Central memory CD8-positive, alpha-beta T cell (primary cell): ENCODE measurements around the gene SQOR.

Experiments
- ATAC-seq: fragments of 150-1000 bp; cut with Tn5 transposase; replicated peaks from 2 replicates; pipeline ENCODE4 v1.10.0; 2022; ENCODE audit warnings: mild to moderate bottlenecking, moderate FRiP score, moderate number of reproducible peaks; ENCODE audit not compliant: poor library complexity, severe bottlenecking; ENCODE audit errors: extremely low read depth
- DNase-seq, 2 donors: peaks; one replicate each; pipeline ENCODE4 v3.0.0; 2021; ENCODE audit warnings: low spot score in 2 of 2
- H3K27ac Mint-ChIP-seq: one replicate; pipeline ENCODE4 v1.8.0; 2022; ENCODE audit warnings: low read depth, mild to moderate bottlenecking, moderate library complexity, mixed read lengths
- H3K27me3 Mint-ChIP-seq: one replicate; pipeline ENCODE4 v1.8.0; 2022; ENCODE audit warnings: mixed read lengths
- H3K36me3 Mint-ChIP-seq: one replicate; pipeline ENCODE4 v1.8.0; 2022; ENCODE audit warnings: mild to moderate bottlenecking, moderate library complexity, mixed read lengths; ENCODE audit not compliant: insufficient read depth
- H3K4me1 Mint-ChIP-seq: one replicate; pipeline ENCODE4 v1.8.0; 2022; ENCODE audit warnings: mixed read lengths
- H3K4me3 Mint-ChIP-seq: one replicate; pipeline ENCODE4 v1.8.0; 2022; ENCODE audit warnings: mild to moderate bottlenecking, moderate library complexity, mixed read lengths
- H3K9me3 Mint-ChIP-seq: one replicate; pipeline ENCODE4 v1.8.0; 2022; ENCODE audit warnings: mixed read lengths

SQOR gene

GRCh38 chr15:45705510-45706473 lies 71.0 kb downstream of the SQOR start:
- H3K4me3 Mint-ChIP-seq, result peak overlapping the region; percentile 82
- DNase-seq (peak; percentile 38 to 49), ATAC-seq (peak; percentile 88)
- H3K36me3 Mint-ChIP-seq, result peaks cover 5% of the 10 kb centered on the region
- H3K4me1 Mint-ChIP-seq, result peaks cover 16% of the 10 kb centered on the region
- no peaks in the 10 kb centered on the region for H3K9me3 Mint-ChIP-seq
- H3K27me3 Mint-ChIP-seq, result no peaks in the 10 kb centered on the region
- H3K27ac Mint-ChIP-seq, result peak overlapping the region; percentile 6

GRCh38 chr15:45710657-45711056 lies 75.8 kb downstream of the SQOR start:
- H3K27me3 Mint-ChIP-seq, result peaks cover 34% of the 10 kb centered on the region
- no peak for DNase-seq
- no peak overlapping the region for H3K27ac Mint-ChIP-seq
- no peak for ATAC-seq
- H3K36me3 Mint-ChIP-seq, result no peaks in the 10 kb centered on the region
- peaks cover 4% of the 10 kb centered on the region for H3K4me1 Mint-ChIP-seq
- H3K9me3 Mint-ChIP-seq, result no peaks in the 10 kb centered on the region
- H3K4me3 Mint-ChIP-seq, result no peak overlapping the region

GRCh38 chr15:45714590-45715488 lies 80.0 kb downstream of the SQOR start:
- DNase-seq (no peak), ATAC-seq (no peak)
- Mint-ChIP-seq H3K27ac (no peak overlapping the region), H3K4me1 (no peaks in the 10 kb centered on the region), H3K4me3 (no peak overlapping the region), H3K9me3 (no peaks in the 10 kb centered on the region), H3K36me3 (no peaks in the 10 kb centered on the region), H3K27me3 (peaks cover 44% of the 10 kb centered on the region)

- DNase-seq (no peak), ATAC-seq (no peak)
- Mint-ChIP-seq H3K36me3 (no peaks in the 10 kb centered on the region), H3K9me3 (no peaks in the 10 kb centered on the region), H3K27me3 (peaks cover 51% of the 10 kb centered on the region), H3K4me3 (no peak overlapping the region), H3K27ac (no peak overlapping the region), H3K4me1 (no peaks in the 10 kb centered on the region)
These were observed 80.7 kb downstream of the SQOR start for GRCh38 chr15:45715528-45715927.

- peaks cover 2% of the 10 kb centered on the region for H3K36me3 Mint-ChIP-seq
- no peaks in the 10 kb centered on the region for H3K9me3 Mint-ChIP-seq
- DNase-seq (no peak), ATAC-seq (no peak)
- no peak overlapping the region for H3K4me3 Mint-ChIP-seq
- peaks cover 38% of the 10 kb centered on the region for H3K27me3 Mint-ChIP-seq
- H3K4me1 Mint-ChIP-seq, result no peaks in the 10 kb centered on the region
- H3K27ac Mint-ChIP-seq, result no peak overlapping the region
These were observed 84.7 kb downstream of the SQOR start for GRCh38 chr15:45719490-45719889.

GRCh38 chr15:45720183-45720582 lies 85.4 kb downstream of the SQOR start:
- ATAC-seq (no peak), DNase-seq (no peak)
- Mint-ChIP-seq H3K4me1 (no peaks in the 10 kb centered on the region), H3K27ac (no peak overlapping the region), H3K27me3 (peaks cover 35% of the 10 kb centered on the region), H3K4me3 (no peak overlapping the region), H3K36me3 (peaks cover 2% of the 10 kb centered on the region), H3K9me3 (no peaks in the 10 kb centered on the region)

- no peak for ATAC-seq
- DNase-seq, result no peak
- Mint-ChIP-seq H3K4me1 (no peaks in the 10 kb centered on the region), H3K36me3 (no peaks in the 10 kb centered on the region), H3K4me3 (no peak overlapping the region), H3K27ac (no peak overlapping the region), H3K27me3 (peaks cover 59% of the 10 kb centered on the region), H3K9me3 (no peaks in the 10 kb centered on the region)
These were observed 93.8 kb downstream of the SQOR start for GRCh38 chr15:45728641-45729040.

GRCh38 chr15:45729141-45729540 lies 94.3 kb downstream of the SQOR start:
- H3K36me3 Mint-ChIP-seq, result no peaks in the 10 kb centered on the region
- ATAC-seq, result no peak
- H3K4me3 Mint-ChIP-seq, result no peak overlapping the region
- no peaks in the 10 kb centered on the region for H3K9me3 Mint-ChIP-seq
- peaks cover 64% of the 10 kb centered on the region for H3K27me3 Mint-ChIP-seq
- H3K27ac Mint-ChIP-seq, result no peak overlapping the region
- no peak for DNase-seq
- no peaks in the 10 kb centered on the region for H3K4me1 Mint-ChIP-seq

- ATAC-seq (no peak), DNase-seq (no peak)
- H3K27me3 Mint-ChIP-seq, result peaks cover 80% of the 10 kb centered on the region
- no peak overlapping the region for H3K27ac Mint-ChIP-seq
- H3K36me3 Mint-ChIP-seq, result no peaks in the 10 kb centered on the region
- no peaks in the 10 kb centered on the region for H3K4me1 Mint-ChIP-seq
- H3K4me3 Mint-ChIP-seq, result no peak overlapping the region
- no peaks in the 10 kb centered on the region for H3K9me3 Mint-ChIP-seq
These were observed 96.5 kb downstream of the SQOR start for GRCh38 chr15:45731343-45731742.

GRCh38 chr15:45732662-45733061 lies 97.8 kb downstream of the SQOR start:
- Mint-ChIP-seq H3K36me3 (no peaks in the 10 kb centered on the region), H3K4me1 (no peaks in the 10 kb centered on the region), H3K9me3 (no peaks in the 10 kb centered on the region), H3K27me3 (peaks cover 84% of the 10 kb centered on the region), H3K27ac (no peak overlapping the region), H3K4me3 (no peak overlapping the region)
- ATAC-seq (no peak), DNase-seq (no peak)

- no peaks in the 10 kb centered on the region for H3K9me3 Mint-ChIP-seq
- ATAC-seq (no peak), DNase-seq (no peak)
- no peaks in the 10 kb centered on the region for H3K4me1 Mint-ChIP-seq
- no peak overlapping the region for H3K27ac Mint-ChIP-seq
- no peak overlapping the region for H3K4me3 Mint-ChIP-seq
- H3K36me3 Mint-ChIP-seq, result no peaks in the 10 kb centered on the region
- peaks cover 86% of the 10 kb centered on the region for H3K27me3 Mint-ChIP-seq
These were observed 99.5 kb downstream of the SQOR start for GRCh38 chr15:45734260-45734711.
